K562 (cell line): ENCODE results near the gene OSM. TPM values are rescaled to one million over a fixed set of nuclear protein-coding genes. Genes with fewer than 3 reads are reported as not detected.

Experiments
- ATAC-seq: fragments of 200-7000 bp; cut with Tn5 transposase; 3 replicates; pipeline ENCODE4 v1.9.1; 2020; ENCODE audit warnings: moderate library complexity
- BruUV-seq: library from RNA; stranded (reverse); fragments of 400-500 nt; replicated peaks from 2 replicates; lab custom pipeline; 2021; lab: Mats Ljungman, UMichigan
- CTCF ChIA-PET: fragments of 300-600 bp; formaldehyde crosslinking; extraction: SDS; loops from one replicate; lab custom pipeline; 2021; ENCODE audit warnings: low intra/inter-chr PET ratio; lab: Yijun Ruan, JAX
- POLR2A ChIA-PET: fragments of 300-600, 350-650 bp; sonication (Branson Sonifier 250); formaldehyde crosslinking; extraction: SDS; loops from one replicate; lab custom pipeline; 2021; ENCODE audit warnings: antibody characterized with exemption, inconsistent platforms; lab: Yijun Ruan, JAX
- DNase-seq, 4 experiments: peaks; one replicate each; pipeline versions ENCODE4 v3.0.0 to v3.0.0-alpha.2; 2011 to 2018; ENCODE audit warnings: low spot score in 3 of 4, mixed read lengths in 3 of 4; ENCODE audit errors: extremely low read depth in 1 of 4
- FAIRE-seq: peaks from 2 replicates; lab custom pipeline; 2011; peaks lifted over from hg19 to GRCh38; lab: Jason Lieb, UNC
- H2AFZ ChIP-seq: 2 replicates; pipeline ENCODE4 v1.6.0; 2011; ENCODE audit warnings: low read depth, low read length, control low read depth, inconsistent platforms
- H3K27ac ChIP-seq: fragments of 200-600 bp; 3 replicates; pipeline ENCODE4 v1.8.0; 2011; ENCODE audit warnings: low read depth, mild to moderate bottlenecking, control low read depth, inconsistent platforms, low read length, moderate library complexity, mixed read lengths; ENCODE audit errors: extremely low read depth
- H3K27me3 ChIP-seq, 2 experiments: fragments of 300-600 bp in 1 of 2; 2 replicates in 1 of 2; 3 replicates in 1 of 2; pipeline versions ENCODE4 v1.6.0 to v1.8.0; 2011; ENCODE audit warnings: inconsistent platforms in 2 of 2, low read length in 2 of 2, mild to moderate bottlenecking in 1 of 2, mixed read lengths in 1 of 2, moderate library complexity in 1 of 2; ENCODE audit not compliant: control insufficient read depth in 2 of 2, insufficient read depth in 2 of 2
- H3K36me3 ChIP-seq: fragments of 300-600 bp; 3 replicates; pipeline ENCODE4 v1.8.0; 2011; ENCODE audit warnings: mild to moderate bottlenecking, low read length, inconsistent platforms; ENCODE audit not compliant: control insufficient read depth, insufficient read depth
- H3K4me1 ChIP-seq, 2 experiments: fragments of 200-600 bp in 1 of 2; replicated peaks in 1 of 2; 2 replicates in 1 of 2; 3 replicates in 1 of 2; pipeline versions ENCODE4 v1.5.1 to v1.8.0; 2011; ENCODE audit warnings: inconsistent platforms in 2 of 2, low read length in 2 of 2, mild to moderate bottlenecking in 1 of 2, mixed read lengths in 1 of 2, moderate library complexity in 1 of 2; ENCODE audit not compliant: control insufficient read depth in 2 of 2, insufficient read depth in 2 of 2
- H3K4me2 ChIP-seq: 2 replicates; pipeline ENCODE4 v1.6.1; 2011; ENCODE audit warnings: low read length, control low read depth, inconsistent platforms, mixed read lengths; ENCODE audit not compliant: insufficient read depth
- H3K4me3 ChIP-seq: fragments of 200-600 bp; sonication (generic), shearing (Covaris generic); 2 replicates; pipeline ENCODE4 v1.5.1; 2016; ENCODE audit warnings: control low read depth, inconsistent platforms
- H3K79me2 ChIP-seq: fragments of 200-600 bp; 3 replicates; pipeline ENCODE4 v1.8.0; 2011; ENCODE audit warnings: low read length, inconsistent platforms; ENCODE audit not compliant: control insufficient read depth, insufficient read depth
- H3K9ac ChIP-seq, 2 experiments: 2 replicates each; pipeline versions ENCODE4 v1.6.0 to v1.6.1; 2011; ENCODE audit warnings: low read depth in 2 of 2, low read length in 2 of 2, control low read depth in 1 of 2, inconsistent platforms in 1 of 2, mild to moderate bottlenecking in 1 of 2, mixed read lengths in 1 of 2; ENCODE audit not compliant: insufficient read depth in 1 of 2
- H3K9me1 ChIP-seq: one replicate; pipeline ENCODE4 v1.6.0; 2011; ENCODE audit warnings: inconsistent platforms, mild to moderate bottlenecking, low read length, moderate library complexity; ENCODE audit not compliant: control insufficient read depth, insufficient read depth
- H3K9me3 ChIP-seq: replicated peaks from 2 replicates; pipeline ENCODE4 v1.5.1; 2011; ENCODE audit warnings: low read depth, low read length, inconsistent platforms; ENCODE audit not compliant: control insufficient read depth, insufficient read depth
- H4K20me1 ChIP-seq: replicated peaks from 2 replicates; pipeline ENCODE4 v1.6.1; 2011; ENCODE audit warnings: low read length, inconsistent platforms, mixed read lengths; ENCODE audit not compliant: control insufficient read depth, insufficient read depth
- ESRRA ChIP-seq: fragments of 450-650 bp; IDR thresholded peaks from 2 replicates; pipeline ENCODE4 v1.6.1; 2014; ENCODE audit warnings: low read depth, mild to moderate bottlenecking, moderate library complexity, borderline replicate concordance
- GABPB2 ChIP-seq: fragments of 250-450 bp; sonication (Bioruptor Pico); conservative IDR thresholded peaks from 2 replicates; pipeline ENCODE4 v1.5.1; 2021; ENCODE audit warnings: mild to moderate bottlenecking
- KHSRP ChIP-seq: fragments of 450-650 bp; IDR thresholded peaks from 2 replicates; pipeline ENCODE4 v1.6.1; 2017
- KLF6 ChIP-seq: fragments of 250-450 bp; sonication (Bioruptor Pico); IDR thresholded peaks from 2 replicates; pipeline ENCODE4 v1.4.0; 2020; ENCODE audit warnings: mild to moderate bottlenecking, moderate library complexity, borderline replicate concordance
- RBM22 ChIP-seq: fragments of 200-400 bp; formaldehyde crosslinking; IDR thresholded peaks from 2 replicates; pipeline ENCODE4 v1.6.1; 2018; ENCODE audit warnings: low read length, low read depth; ENCODE audit not compliant: poor library complexity, severe bottlenecking
- RBM34 ChIP-seq: fragments of 200-400 bp; formaldehyde crosslinking; IDR thresholded peaks from 2 replicates; pipeline ENCODE4 v1.6.1; 2018; ENCODE audit warnings: low read length, borderline replicate concordance; ENCODE audit not compliant: insufficient read depth
- YBX1 ChIP-seq: fragments of 450-650 bp; IDR thresholded peaks from 2 replicates; pipeline ENCODE4 v1.7.1; 2016; ENCODE audit warnings: mild to moderate bottlenecking
- ZNF134 ChIP-seq: fragments of 250-450 bp; sonication (Bioruptor Pico); conservative IDR thresholded peaks from 2 replicates; pipeline ENCODE4 v1.4.0; 2020
- ZNF449 ChIP-seq: fragments of 250-450 bp; sonication (Bioruptor Pico); IDR thresholded peaks from 2 replicates; pipeline ENCODE4 v1.8.0; 2022; ENCODE audit warnings: moderate library complexity, mild to moderate bottlenecking, inconsistent platforms
- ZNF592 ChIP-seq: fragments of 450-650 bp; IDR thresholded peaks from 2 replicates; pipeline ENCODE4 v1.6.1; 2017; ENCODE audit warnings: antibody characterized with exemption, mild to moderate bottlenecking
- WGBS: fragments of 100-300 bp; shearing (Covaris generic); methylation state at CpG from one replicate; pipeline ENCODE4 v1.1.6; 2016; ENCODE audit warnings: low coverage, mixed read lengths; ENCODE audit not compliant: insufficient coverage; ENCODE audit errors: missing lambda C conversion rate; 5-methylcytosine and 5-hydroxymethylcytosine counted together
- in situ Hi-C: fragments of 300-500 bp; cut with MboI; formaldehyde crosslinking; loops from 4 replicates; pipeline ENCODE4 v1.15.0; 2018; ENCODE audit warnings: inconsistent platforms, mixed read lengths
- intact Hi-C: fragments of 100-400 bp; cut with micrococcal nuclease; formaldehyde crosslinking; loops from 2 replicates; pipeline ENCODE4 v1.14.2; 2022
- polyA plus RNA-seq, 8 experiments: library from polyadenylated mRNA; depleted of rRNA in 4 of 8; stranded (reverse) in 5 of 8; unstranded in 3 of 8; fragments of >200 nt; fragmentation: Nextera tagmentation in 2 of 8; fragmentation: Illumina TruSeq in 1 of 8; extraction: Ambion mirVana in 2 of 8; extraction: Trizol in 1 of 8; gene quantifications; 2 replicates each; pipeline versions ENCODE4 v1.2.1 to v1.2.3, GENCODE V29; 2011 to 2014; ENCODE audit warnings: inconsistent platforms in 1 of 8, missing spikeins in 1 of 8
- total RNA-seq, 7 experiments: library from RNA; depleted of rRNA in 6 of 7; stranded (reverse); fragments of >200 nt in 6 of 7; fragmentation: Illumina TruSeq in 2 of 7; extraction: Trizol in 2 of 7; gene quantifications; 2 replicates each; pipeline versions ENCODE4 v1.2.1 to v1.2.3, GENCODE V29; 2011 to 2021; ENCODE audit warnings: low replicate concordance in 1 of 7
- TF ChIP-seq, protein P1 (sequence below): fragments of 200-800 bp; sonication (Bioruptor generic); IDR thresholded peaks from 2 replicates; pipeline ENCODE4 v1.6.1; 2017; ENCODE audit warnings: missing genetic modification characterization, missing compliant biosample characterization

The OSM gene
- total and polyA plus RNA-seq, 9 of the 15 experiments (the other 6 are each of a cell fraction or from before 2014, with no cell fraction given) = 0.22 TPM; not detected in 8

DNA sequence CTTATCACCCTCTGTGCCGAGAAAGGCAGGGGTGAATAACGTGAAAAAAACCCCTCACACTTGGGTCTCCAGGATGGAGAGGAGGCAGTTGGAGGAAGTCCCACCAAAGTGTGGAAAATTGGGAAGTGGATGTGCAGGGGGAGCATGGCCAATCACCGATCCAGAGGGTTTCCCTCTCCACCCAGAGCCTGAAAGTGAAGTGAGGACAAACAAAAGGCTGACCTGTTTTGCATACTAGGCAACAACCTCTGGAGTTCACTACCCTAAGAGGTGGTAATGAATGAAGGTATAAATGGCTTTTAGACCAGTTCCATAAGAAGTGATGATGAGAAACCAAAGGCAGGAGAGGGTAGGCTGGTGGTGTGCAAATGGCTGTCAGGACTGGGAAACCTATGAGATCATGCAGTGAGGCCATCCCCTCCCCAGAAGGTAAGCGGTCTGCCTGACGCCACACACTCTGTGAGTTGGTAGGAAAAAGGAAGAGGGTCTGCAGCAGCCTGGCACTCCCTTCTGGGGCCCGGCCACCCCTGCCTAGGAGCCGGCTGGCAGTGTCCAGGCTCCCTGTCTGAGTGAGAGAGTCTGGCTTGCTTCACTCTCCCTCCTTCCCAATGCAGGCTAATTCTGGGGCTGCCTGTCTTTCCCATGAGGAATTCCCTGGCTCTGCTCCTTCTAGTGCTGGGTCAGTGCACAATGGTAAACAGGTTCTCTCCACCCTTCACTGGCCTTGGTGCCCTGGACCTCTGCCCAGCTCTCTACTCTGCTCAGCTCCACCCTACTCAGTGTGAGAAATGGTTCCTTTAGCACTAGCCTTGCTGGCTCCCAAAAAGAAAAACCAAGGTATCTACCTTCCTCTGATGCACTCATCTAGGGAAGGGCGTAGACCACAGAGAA, 44.5 kb upstream of the OSM start:
- H3K4me1 ChIP-seq = peaks cover 10 to 41% of the 10 kb centered on the region in 2 experiments

More for the DNA sequence above, 44.5 kb upstream of the OSM start:
- TF ChIP-seq KLF6 (CRISPR knock-in tag) = no peak
- no peak for TF ChIP-seq ZNF134 (CRISPR knock-in tag)
- no peak for TF ChIP-seq KHSRP
- TF ChIP-seq ZNF449 = no peak
- no peak for TF ChIP-seq RBM34
- TF ChIP-seq RBM22 = no peak
- TF ChIP-seq GABPB2 (CRISPR knock-in tag) = no peak
- no peak for TF ChIP-seq ESRRA
- TF ChIP-seq, protein P1, sequence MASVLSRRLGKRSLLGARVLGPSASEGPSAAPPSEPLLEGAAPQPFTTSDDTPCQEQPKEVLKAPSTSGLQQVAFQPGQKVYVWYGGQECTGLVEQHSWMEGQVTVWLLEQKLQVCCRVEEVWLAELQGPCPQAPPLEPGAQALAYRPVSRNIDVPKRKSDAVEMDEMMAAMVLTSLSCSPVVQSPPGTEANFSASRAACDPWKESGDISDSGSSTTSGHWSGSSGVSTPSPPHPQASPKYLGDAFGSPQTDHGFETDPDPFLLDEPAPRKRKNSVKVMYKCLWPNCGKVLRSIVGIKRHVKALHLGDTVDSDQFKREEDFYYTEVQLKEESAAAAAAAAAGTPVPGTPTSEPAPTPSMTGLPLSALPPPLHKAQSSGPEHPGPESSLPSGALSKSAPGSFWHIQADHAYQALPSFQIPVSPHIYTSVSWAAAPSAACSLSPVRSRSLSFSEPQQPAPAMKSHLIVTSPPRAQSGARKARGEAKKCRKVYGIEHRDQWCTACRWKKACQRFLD (CRISPR knock-in tag) = no peak
- TF ChIP-seq YBX1 = no peak
- TF ChIP-seq ZNF592 = no peak
- peaks cover 1% of the 10 kb centered on the region for H3K79me2 ChIP-seq
- no TSS peak for BruUV-seq
- no peaks in the 10 kb centered on the region for H3K9me1 ChIP-seq
- in situ Hi-C loops = no loop called here
- FAIRE-seq = no peak
- H2AFZ ChIP-seq = no peak overlapping the region
- ChIA-PET CTCF (no interaction called here), POLR2A (interaction anchor here (0.6 to 1.6 kb wide), 3 partner anchors 15 to 17 kb away, joined by 3 to 4 read pairs (median 4); no protein-coding TSS in a partner anchor)
- no peak for DNase-seq
- H3K4me2 ChIP-seq = no peak overlapping the region
- intact Hi-C loops = no loop called here
- no peak overlapping the region; a peak in 1 of 4 replicates for H3K9ac ChIP-seq
- peaks cover 4% of the 10 kb centered on the region; the same call in 1 of the 2 replicates for H4K20me1 ChIP-seq
- 66% methylated on average over 6 of the region's 8 CpGs for WGBS
- H3K9me3 ChIP-seq = no peaks in the 10 kb centered on the region
- H3K36me3 ChIP-seq = no peaks in the 10 kb centered on the region
- H3K27me3 ChIP-seq = no peaks in the 10 kb centered on the region
- ATAC-seq = no peak
- no peak overlapping the region for H3K4me3 ChIP-seq
- H3K27ac ChIP-seq = no peak overlapping the region
